Keratinocyte (primary cell): Measurements from ENCODE around the gene LMBR1.

Experiments
- CTCF ChIP-seq, 3 experiments: IDR thresholded peaks in 1 of 3; conservative IDR thresholded peaks in 1 of 3; optimal IDR thresholded peaks in 1 of 3; 2 replicates in 2 of 3; 3 replicates in 1 of 3; pipeline versions ENCODE3 to v1.5.1; 2011; ENCODE audit warnings: low read length in 3 of 3, mild to moderate bottlenecking in 3 of 3, moderate library complexity in 2 of 3, control low read depth in 1 of 3, inconsistent platforms in 1 of 3; ENCODE audit not compliant: insufficient read depth in 2 of 3; ENCODE audit errors: extremely low read depth in 1 of 3
- EZH2 ChIP-seq: IDR thresholded peaks from one replicate; pipeline ENCODE4 v1.6.1; 2012; ENCODE audit warnings: inconsistent platforms, mild to moderate bottlenecking, low read length, moderate library complexity

- TF ChIP-seq CTCF (optimal IDR thresholded peaks at IDR 0.05 in 1 of 3, IDR thresholded peaks at IDR 0.05 in 1 of 3, conservative IDR thresholded peaks at IDR 0.05 in 1 of 3; ENCODE audit: extremely low read depth in 1 of 3, insufficient read depth in 2 of 3, low read length in 3 of 3), result no peak
- TF ChIP-seq EZH2, result no peak
Observed at GRCh38 chr7:156766666-156767065, 126.3 kb downstream of the LMBR1 start.
